GM18507 (cell line): ENCODE results near the gene SCO1.
A peak's percentile ranks its signal among the peaks of the same experiment; 100 is the strongest.

ENCODE experiments used
- DNase-seq: peaks from one replicate; pipeline ENCODE4 v3.0.0; 2011; ENCODE audit warnings: low read depth; ENCODE audit not compliant: insufficient read length; ENCODE audit errors: extremely low spot score
- FAIRE-seq: peaks from 2 replicates; lab custom pipeline; 2011; peaks lifted over from hg19 to GRCh38; lab: Jason Lieb, UNC

Gene SCO1

GRCh38 chr17:10664571-10664970 lies 32.8 kb downstream of the SCO1 start:
- DNase-seq, result no peak
- no peak for FAIRE-seq

- DNase-seq, result no peak
- no peak for FAIRE-seq
Observed at GRCh38 chr17:10663231-10663630, 34.1 kb downstream of the SCO1 start.

- no peak for DNase-seq
- FAIRE-seq, result no peak
Observed at GRCh38 chr17:10661437-10661836, 35.9 kb downstream of the SCO1 start.

- DNase-seq (no peak), FAIRE-seq (no peak)
Observed at GRCh38 chr17:10657879-10658278, 39.5 kb downstream of the SCO1 start.

- DNase-seq (no peak), FAIRE-seq (no peak)
Observed at GRCh38 chr17:10657148-10657547, 40.2 kb downstream of the SCO1 start, which contains the start of gene MYH3. Gene MYH3 (minus strand): TSS chr17:10657309. CDS start chr17:10655064, 2,245 bp downstream.

GRCh38 chr17:10653987-10654386 lies 43.3 kb downstream of the SCO1 start:
- FAIRE-seq, result no peak
- DNase-seq, result no peak

GRCh38 chr17:10652984-10653659 lies 44.2 kb downstream of the SCO1 start:
- DNase-seq (peak; percentile 20), FAIRE-seq (peak; percentile 72)

- DNase-seq (no peak), FAIRE-seq (no peak)
Observed at GRCh38 chr17:10651927-10652326, 45.4 kb downstream of the SCO1 start.

- no peak for DNase-seq
- no peak for FAIRE-seq
Observed at GRCh38 chr17:10649602-10650001, 47.7 kb downstream of the SCO1 start.

- no peak for FAIRE-seq
- no peak for DNase-seq
Observed at GRCh38 chr17:10648956-10649355, 48.4 kb downstream of the SCO1 start.

- DNase-seq (no peak), FAIRE-seq (no peak)
Observed at GRCh38 chr17:10648381-10648780, 49.0 kb downstream of the SCO1 start.

GRCh38 chr17:10646392-10646990 lies 50.8 kb downstream of the SCO1 start:
- FAIRE-seq, result peak; percentile 84

GRCh38 chr17:10640475-10640874 lies 56.9 kb downstream of the SCO1 start:
- DNase-seq (no peak), FAIRE-seq (no peak)

More at GRCh38 chr17:10646392-10646990, 50.8 kb downstream of the SCO1 start:
- DNase-seq, result peak; percentile 37

- FAIRE-seq, result no peak
- DNase-seq, result no peak
Observed at GRCh38 chr17:10638151-10638550, 59.2 kb downstream of the SCO1 start.

GRCh38 chr17:10635290-10635689 lies 62.0 kb downstream of the SCO1 start:
- DNase-seq (no peak), FAIRE-seq (no peak)

GRCh38 chr17:10633738-10634379 lies 63.5 kb downstream of the SCO1 start:
- peak; percentile 99 for FAIRE-seq
- peak; percentile 50 for DNase-seq

GRCh38 chr17:10631701-10632100 lies 65.6 kb downstream of the SCO1 start:
- DNase-seq (no peak), FAIRE-seq (no peak)

GRCh38 chr17:10631048-10631700 lies 66.2 kb downstream of the SCO1 start:
- no peak for DNase-seq
- peak; percentile 41 for FAIRE-seq

- FAIRE-seq, result no peak
- DNase-seq, result no peak
Observed at GRCh38 chr17:10629706-10630105, 67.6 kb downstream of the SCO1 start.

GRCh38 chr17:10628756-10629155 lies 68.6 kb downstream of the SCO1 start:
- FAIRE-seq (no peak), DNase-seq (no peak)
